A673 (cell line): ENCODE data around the gene C9orf85. TPM values are rescaled to one million over a fixed set of nuclear protein-coding genes. Genes with fewer than 3 reads are reported as not detected.

Source experiments
- BruUV-seq: library from RNA; stranded (reverse); fragments of 400-500 nt; replicated peaks from 2 replicates; lab custom pipeline; 2021; lab: Mats Ljungman, UMichigan
- CTCF ChIA-PET: fragments of 300-600 bp; sonication (Branson Sonifier 250); formaldehyde crosslinking; loops from one replicate; lab custom pipeline; 2022; ENCODE audit warnings: antibody characterized with exemption; lab: Charles Lee
- POLR2A ChIA-PET: fragments of 300-600 bp; sonication (Branson Sonifier 250); formaldehyde crosslinking; loops from one replicate; lab custom pipeline; 2022; ENCODE audit warnings: antibody characterized with exemption; ENCODE audit not compliant: low non-redundant PET; lab: Charles Lee
- DNase-seq: peaks from one replicate; pipeline ENCODE4 v3.0.0-alpha.2; 2015; ENCODE audit warnings: low spot score
- H3K27ac ChIP-seq: fragments of 200-600 bp; sonication (generic); 2 replicates; pipeline ENCODE4 v1.5.1; 2016; ENCODE audit warnings: mixed run types, low read depth, mild to moderate bottlenecking, mixed read lengths, antibody characterized with exemption, low read length; ENCODE audit not compliant: poor library complexity, severe bottlenecking
- H3K27me3 ChIP-seq: fragments of 200-600 bp; sonication (generic); replicated peaks from 2 replicates; pipeline ENCODE4 v1.6.1; 2017; ENCODE audit warnings: mixed run types, low read depth, mild to moderate bottlenecking, mixed read lengths, antibody characterized with exemption, low read length; ENCODE audit not compliant: insufficient read depth, poor library complexity
- H3K36me3 ChIP-seq: fragments of 200-600 bp; sonication (generic); 2 replicates; pipeline ENCODE4 v1.6.1; 2016; ENCODE audit warnings: mixed run types, mild to moderate bottlenecking, mixed read lengths, antibody characterized with exemption, low read length; ENCODE audit not compliant: insufficient read depth, poor library complexity, severe bottlenecking
- H3K4me1 ChIP-seq: fragments of 200-600 bp; sonication (generic); 2 replicates; pipeline ENCODE4 v1.6.1; 2017; ENCODE audit warnings: mixed run types, mild to moderate bottlenecking, mixed read lengths, antibody characterized with exemption, low read length; ENCODE audit not compliant: insufficient read depth, poor library complexity, severe bottlenecking
- H3K4me3 ChIP-seq: fragments of 200-600 bp; sonication (generic); 2 replicates; pipeline ENCODE4 v1.5.1; 2016; ENCODE audit warnings: low read depth, mixed run types, mild to moderate bottlenecking, mixed read lengths, low read length; ENCODE audit not compliant: poor library complexity, severe bottlenecking
- H3K9me3 ChIP-seq: fragments of 200-600 bp; sonication (generic); 2 replicates; pipeline ENCODE4 v1.6.1; 2016; ENCODE audit warnings: mixed run types, low read depth, mild to moderate bottlenecking, mixed read lengths, antibody characterized with exemption, low read length; ENCODE audit not compliant: poor library complexity, severe bottlenecking
- EZH2 ChIP-seq: fragments of 200-600 bp; sonication (generic); IDR thresholded peaks from 2 replicates; pipeline ENCODE4 v1.6.1; 2017; ENCODE audit warnings: borderline replicate concordance, low read depth, mild to moderate bottlenecking, mixed read lengths, antibody characterized with exemption, low read length; ENCODE audit not compliant: poor library complexity, severe bottlenecking
- intact Hi-C: fragments of 100-400 bp; cut with micrococcal nuclease; formaldehyde crosslinking; loops from one replicate; pipeline ENCODE4 v1.10.0; 2022; ENCODE audit not compliant: unreplicated experiment
- total RNA-seq: library from RNA; stranded (reverse); gene quantifications from 2 replicates; pipeline ENCODE4 v1.2.3, GENCODE V29; 2021
- TF ChIP-seq, protein P1 (sequence below): fragments of 300-800, 200-600 bp; sonication (generic); conservative IDR thresholded peaks from 2 replicates; pipeline ENCODE4 v1.5.1; 2017; ENCODE audit warnings: low read depth, mild to moderate bottlenecking, antibody characterized with exemption, low read length, moderate library complexity, mixed read lengths

Gene C9orf85
- total RNA-seq, 1 experiment from 2014 or later, result 9.4 TPM

- ChIA-PET POLR2A (no interaction called here), CTCF (no interaction called here)
- no peak overlapping the region for H3K4me3 ChIP-seq
- TF ChIP-seq, protein P1, sequence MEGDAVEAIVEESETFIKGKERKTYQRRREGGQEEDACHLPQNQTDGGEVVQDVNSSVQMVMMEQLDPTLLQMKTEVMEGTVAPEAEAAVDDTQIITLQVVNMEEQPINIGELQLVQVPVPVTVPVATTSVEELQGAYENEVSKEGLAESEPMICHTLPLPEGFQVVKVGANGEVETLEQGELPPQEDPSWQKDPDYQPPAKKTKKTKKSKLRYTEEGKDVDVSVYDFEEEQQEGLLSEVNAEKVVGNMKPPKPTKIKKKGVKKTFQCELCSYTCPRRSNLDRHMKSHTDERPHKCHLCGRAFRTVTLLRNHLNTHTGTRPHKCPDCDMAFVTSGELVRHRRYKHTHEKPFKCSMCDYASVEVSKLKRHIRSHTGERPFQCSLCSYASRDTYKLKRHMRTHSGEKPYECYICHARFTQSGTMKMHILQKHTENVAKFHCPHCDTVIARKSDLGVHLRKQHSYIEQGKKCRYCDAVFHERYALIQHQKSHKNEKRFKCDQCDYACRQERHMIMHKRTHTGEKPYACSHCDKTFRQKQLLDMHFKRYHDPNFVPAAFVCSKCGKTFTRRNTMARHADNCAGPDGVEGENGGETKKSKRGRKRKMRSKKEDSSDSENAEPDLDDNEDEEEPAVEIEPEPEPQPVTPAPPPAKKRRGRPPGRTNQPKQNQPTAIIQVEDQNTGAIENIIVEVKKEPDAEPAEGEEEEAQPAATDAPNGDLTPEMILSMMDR, result no peak
- TF ChIP-seq EZH2, result no peak
- no TSS peak for BruUV-seq
- no peaks in the 10 kb centered on the region for H3K27me3 ChIP-seq
- intact Hi-C loops, result no loop called here
- H3K9me3 ChIP-seq, result peaks cover 12% of the 10 kb centered on the region
- no peaks in the 10 kb centered on the region for H3K36me3 ChIP-seq
- no peak for DNase-seq
- H3K4me1 ChIP-seq, result no peaks in the 10 kb centered on the region
- H3K27ac ChIP-seq, result no peak overlapping the region
Observed at GRCh38 chr9:71886015-71886414, 25.4 kb upstream of the C9orf85 start.

- Histone ChIP-seq H3K4me1 (no peaks in the 10 kb centered on the region), H3K9me3 (peaks cover 8% of the 10 kb centered on the region), H3K4me3 (no peak overlapping the region), H3K27ac (no peak overlapping the region), H3K27me3 (no peaks in the 10 kb centered on the region), H3K36me3 (no peaks in the 10 kb centered on the region)
- intact Hi-C loops, result no loop called here
- TF ChIP-seq, protein P1, result no peak
- TF ChIP-seq EZH2, result no peak
- BruUV-seq, result no TSS peak
- no peak for DNase-seq
- ChIA-PET POLR2A (no interaction called here), CTCF (no interaction called here)
Observed at GRCh38 chr9:71886541-71886940, 24.9 kb upstream of the C9orf85 start.

GRCh38 chr9:71887362-71887761 lies 24.1 kb upstream of the C9orf85 start:
- Histone ChIP-seq H3K4me1 (no peaks in the 10 kb centered on the region), H3K36me3 (no peaks in the 10 kb centered on the region), H3K9me3 (peaks cover 8% of the 10 kb centered on the region), H3K27me3 (no peaks in the 10 kb centered on the region), H3K4me3 (no peak overlapping the region), H3K27ac (no peak overlapping the region)
- ChIA-PET POLR2A (no interaction called here), CTCF (no interaction called here)
- no peak for DNase-seq
- intact Hi-C loops, result no loop called here
- BruUV-seq, result no TSS peak
- TF ChIP-seq, protein P1, result no peak
- no peak for TF ChIP-seq EZH2
